NCI-H774 (cell line): ENCODE data around the gene TMEM222.
A peak's percentile ranks its signal among the peaks of the same experiment; 100 is the strongest.

Experiments
- DNase-seq: peaks from one replicate; lab custom pipeline; 2025; lab: John Stamatoyannopoulos, UW

Gene TMEM222

DNA sequence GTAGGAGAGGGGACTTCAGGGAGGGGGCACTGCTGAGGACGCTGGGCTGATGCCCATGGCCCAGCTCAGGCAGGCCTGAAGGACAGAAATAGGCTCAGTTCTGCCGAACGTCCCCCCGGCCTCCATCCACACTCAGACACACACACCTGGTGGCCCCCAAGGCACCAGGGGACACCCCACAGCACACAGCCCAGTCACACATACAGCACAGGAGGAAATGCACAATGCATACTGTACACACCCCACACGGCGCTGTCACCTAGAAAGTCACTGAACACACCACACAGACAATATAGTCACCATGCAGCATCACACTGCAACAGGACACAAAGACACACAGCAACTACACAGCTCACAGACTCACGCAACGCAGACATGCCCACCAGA lies 20.4 kb downstream of the TMEM222 start:
- DNase-seq, result no peak

DNA sequence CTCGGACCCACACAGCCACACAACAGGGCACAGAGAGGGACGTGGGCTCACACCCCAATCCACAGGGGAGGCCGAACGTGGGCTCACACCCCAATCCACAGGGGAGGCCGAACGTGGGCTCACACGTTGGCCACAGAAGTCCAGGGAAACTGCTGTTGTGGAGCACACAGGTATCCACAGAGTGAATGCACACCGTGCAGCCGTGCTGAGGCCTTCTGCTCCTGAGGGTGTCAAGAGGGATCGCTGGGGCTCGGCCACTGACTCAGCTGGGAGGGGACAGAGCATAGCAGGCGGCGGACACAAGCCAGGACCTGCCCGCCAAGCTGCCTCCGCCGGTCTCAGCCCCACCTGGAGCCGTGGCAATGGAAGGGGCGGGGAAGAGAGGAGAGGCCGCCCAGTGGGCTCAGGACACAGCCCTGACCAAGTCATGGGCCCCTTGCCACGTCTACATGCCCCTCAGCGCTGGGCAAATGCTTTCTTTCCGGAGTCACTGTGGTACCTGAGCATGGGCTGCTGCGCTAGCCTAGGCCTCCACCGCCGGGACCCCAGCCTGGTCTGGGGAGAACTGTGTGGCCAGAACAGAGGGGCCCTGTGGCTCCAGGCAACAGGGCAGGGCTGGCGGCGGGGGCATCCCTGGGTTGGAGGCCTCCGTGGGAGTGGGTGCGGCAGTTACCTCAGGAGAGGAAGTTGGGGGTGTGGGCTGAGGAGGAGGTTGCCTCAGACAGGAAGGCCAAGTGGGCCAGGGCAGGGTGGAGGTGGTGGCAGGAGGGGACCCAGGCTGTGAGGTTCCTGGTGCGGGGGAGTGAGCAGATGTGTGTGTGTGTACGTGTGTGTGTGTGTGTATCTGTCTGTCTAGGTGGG lies 21.0 kb downstream of the TMEM222 start:
- no peak for DNase-seq

DNA sequence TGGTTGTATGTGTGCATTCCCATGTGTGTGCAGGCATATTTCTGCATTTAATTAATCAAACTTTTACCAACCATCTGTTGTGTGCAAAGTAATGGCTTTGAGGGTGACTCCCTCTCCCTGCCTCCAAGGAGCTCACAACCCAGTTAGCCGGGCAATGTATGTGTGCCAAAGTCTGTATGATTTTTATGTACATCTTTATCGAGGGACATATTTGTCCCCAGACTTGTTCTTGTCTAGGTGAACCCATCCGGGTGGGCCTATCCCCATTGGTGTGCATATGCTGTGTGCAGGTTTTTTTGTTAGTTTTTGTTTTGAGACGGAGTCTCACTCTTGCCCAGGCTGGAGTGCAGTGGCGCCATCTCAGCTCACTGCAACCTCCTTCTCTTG lies 21.7 kb downstream of the TMEM222 start:
- no peak for DNase-seq

DNA sequence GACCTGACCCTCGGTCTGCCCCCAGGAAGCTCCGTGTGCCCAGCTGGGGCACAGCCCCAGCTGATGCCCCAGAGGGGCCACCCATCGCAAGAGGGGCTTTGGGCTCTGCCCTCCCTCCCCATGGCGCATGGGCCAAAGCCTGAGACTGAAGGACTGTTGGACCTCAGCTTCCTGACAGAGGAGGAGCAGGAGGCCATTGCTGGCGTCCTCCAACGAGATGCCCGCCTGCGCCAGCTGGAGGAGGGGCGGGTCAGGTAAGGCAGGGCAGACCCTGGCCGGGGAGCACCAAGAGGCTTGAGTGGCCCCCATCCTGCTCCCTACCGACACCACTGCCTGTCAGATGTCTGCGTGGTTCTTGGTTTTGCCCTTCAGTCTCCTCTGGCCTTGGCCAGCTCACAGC lies 23.3 kb downstream of the TMEM222 start:
- no peak for DNase-seq

DNA sequence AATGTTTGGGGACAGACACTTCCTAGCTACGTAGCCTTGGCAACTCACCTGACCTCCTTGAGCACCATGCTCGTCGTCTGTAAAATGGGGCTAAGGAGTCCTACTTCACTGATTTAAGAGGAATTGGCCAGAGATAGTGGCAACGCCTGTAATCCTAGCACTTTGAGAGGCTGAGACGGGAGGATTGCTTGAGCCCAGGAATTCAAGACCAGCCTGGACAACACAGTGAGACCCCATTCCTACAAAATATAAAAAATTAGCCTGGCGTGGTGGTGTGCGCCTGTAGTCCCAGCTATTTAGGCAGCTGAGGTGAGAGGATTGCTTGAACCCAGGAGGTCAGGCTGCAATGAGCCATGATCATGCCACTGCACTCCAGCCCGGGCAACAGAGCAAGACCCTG lies 24.4 kb downstream of the TMEM222 start:
- no peak for DNase-seq

DNA sequence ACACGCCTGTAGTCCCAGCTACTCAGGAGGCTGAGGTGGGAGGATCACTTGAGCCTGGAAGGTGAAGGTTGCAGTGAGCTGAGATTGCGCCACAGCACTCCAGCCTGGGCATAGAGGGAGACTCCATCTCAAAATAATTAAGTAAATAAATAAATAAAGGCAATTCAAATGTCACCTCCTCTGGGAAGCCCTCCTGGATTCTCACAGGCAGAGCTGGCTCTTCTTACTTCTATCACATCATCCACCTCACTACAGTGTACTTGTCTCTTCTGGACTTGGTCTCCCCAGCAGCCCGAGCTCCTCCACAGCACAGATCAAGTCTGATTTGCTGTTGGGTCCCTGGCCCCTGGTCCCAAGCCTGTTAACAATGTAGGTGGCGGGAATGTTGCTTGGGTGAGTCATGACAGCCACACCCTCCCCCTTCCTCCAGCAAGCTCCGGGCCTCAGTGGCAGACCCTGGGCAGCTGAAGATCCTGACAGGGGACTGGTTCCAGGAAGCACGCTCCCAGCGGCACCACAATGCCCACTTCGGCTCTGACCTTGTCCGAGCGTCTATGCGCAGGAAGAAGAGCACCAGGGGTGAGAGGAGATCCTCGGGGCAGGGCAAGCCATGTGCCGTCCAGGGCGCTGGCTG lies 25.1 kb downstream of the TMEM222 start:
- DNase-seq, result no peak

DNA sequence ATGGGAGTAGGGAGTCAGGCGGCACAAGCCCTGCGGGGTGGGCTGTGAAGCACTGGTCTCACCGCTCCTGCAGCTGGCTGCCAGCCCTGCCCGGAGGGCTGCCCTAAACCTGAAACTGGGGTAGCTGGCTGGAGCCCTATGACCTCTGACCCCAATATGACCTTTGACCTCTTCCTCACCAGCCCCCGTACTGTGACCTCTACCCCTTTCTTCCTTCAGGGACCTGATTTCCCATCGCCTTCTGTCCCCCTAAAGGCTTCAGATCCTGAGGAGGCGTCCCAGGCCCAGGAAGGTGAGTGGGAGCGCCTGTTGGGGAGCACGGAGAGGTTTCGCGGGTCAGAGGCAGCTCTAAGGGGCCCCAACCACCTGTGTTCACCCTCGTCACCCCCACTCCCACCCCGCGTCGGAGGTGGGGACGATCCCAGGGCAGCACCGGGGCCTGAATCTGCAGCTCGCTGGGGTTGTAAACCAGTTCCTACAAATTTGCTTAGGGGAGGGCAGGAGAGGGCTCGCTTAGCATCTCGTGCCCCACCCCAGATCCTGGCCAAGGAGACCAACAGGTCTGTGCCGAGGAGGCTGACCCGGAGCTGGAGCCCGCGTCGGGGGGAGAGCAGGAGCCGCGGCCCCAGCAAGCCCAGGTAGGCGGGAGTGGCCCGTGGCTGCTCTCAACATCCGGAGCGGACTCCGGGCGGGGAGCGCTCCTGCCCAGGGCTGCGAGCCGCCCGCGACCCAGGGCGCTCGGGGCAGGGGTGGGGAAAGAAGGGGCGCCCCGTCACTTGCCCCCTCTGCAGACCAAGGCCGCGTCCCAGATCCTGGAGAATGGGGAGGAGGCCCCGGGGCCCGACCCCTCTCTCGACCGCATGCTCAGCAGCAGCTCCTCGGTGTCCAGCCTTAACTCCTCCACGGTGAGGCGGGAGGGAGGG lies 27.2 kb downstream of the TMEM222 start:
- peak; percentile 25 for DNase-seq

DNA sequence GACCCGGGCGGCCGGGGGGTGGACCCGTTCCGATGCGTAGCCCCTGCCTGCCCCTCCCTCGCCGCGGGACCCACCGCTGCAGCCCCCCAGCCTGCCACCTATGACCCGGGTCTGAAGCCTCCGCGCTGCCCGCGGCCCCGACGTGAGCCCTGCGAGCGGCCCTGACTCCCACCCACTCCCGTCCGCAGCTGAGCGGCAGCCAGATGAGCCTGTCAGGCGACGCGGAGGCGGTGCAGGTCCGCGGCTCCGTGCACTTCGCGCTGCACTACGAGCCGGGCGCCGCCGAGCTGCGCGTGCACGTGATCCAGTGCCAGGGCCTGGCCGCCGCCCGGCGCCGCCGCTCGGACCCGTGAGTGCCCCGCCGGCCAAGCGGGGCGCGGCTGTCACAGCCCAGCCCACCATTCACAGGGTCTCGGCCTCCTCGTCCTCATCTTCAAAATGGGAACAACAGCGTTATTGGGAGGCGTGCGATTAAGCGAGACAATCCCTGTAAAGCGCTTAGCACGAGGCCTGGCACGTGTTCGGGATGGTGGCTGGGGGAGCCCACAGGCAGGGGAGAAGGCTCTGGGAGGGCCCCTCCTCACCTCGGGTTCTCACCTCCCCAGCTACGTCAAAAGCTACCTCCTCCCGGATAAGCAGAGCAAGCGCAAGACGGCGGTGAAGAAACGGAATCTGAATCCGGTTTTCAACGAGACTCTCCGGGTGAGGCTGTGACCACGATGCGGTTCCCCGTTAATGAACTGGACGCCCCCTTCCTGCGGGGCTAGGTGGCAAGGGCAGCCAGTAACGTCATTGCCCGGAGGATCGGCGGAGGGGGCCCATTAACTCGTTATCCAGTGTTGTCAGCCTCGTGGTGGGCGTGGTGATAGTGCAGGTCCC lies 28.1 kb downstream of the TMEM222 start:
- DNase-seq, result peak; percentile 59

DNA sequence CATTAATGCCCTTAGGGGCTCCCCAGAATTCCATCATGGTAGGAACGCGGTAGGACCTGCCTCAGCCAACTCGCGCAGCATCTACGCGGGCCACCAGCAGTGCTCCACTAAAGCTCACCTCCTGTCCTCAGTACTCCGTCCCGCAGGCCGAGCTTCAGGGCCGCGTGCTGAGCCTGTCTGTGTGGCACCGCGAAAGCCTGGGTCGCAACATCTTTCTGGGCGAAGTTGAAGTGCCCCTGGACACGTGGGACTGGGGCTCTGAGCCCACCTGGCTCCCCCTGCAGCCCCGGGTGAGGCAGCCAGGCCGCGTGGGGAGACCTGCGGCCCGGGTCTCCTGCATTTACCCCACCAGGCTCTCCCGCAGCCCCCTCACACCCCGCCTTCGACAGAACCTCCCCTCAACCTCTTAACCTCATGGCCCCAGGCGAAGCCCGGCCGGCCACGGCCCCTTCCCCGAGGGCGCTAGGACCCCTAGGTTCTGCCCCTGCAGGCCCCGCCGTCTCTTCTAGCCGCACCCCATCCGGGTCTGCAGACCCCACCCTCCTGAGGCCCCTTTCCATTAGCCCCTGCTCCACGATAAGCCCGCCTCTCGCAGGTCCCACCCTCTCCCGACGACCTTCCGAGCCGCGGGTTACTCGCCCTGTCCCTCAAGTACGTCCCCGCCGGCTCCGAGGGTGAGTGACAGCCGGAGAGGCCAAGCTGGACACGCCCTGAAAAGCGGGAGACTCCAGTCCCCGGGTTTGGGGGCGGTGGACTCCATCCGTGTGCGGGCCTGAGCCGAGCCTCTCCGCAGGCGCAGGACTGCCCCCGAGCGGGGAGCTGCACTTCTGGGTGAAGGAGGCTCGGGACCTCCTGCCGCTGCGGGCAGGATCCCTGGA lies 28.9 kb downstream of the TMEM222 start:
- DNase-seq, result no peak

DNA sequence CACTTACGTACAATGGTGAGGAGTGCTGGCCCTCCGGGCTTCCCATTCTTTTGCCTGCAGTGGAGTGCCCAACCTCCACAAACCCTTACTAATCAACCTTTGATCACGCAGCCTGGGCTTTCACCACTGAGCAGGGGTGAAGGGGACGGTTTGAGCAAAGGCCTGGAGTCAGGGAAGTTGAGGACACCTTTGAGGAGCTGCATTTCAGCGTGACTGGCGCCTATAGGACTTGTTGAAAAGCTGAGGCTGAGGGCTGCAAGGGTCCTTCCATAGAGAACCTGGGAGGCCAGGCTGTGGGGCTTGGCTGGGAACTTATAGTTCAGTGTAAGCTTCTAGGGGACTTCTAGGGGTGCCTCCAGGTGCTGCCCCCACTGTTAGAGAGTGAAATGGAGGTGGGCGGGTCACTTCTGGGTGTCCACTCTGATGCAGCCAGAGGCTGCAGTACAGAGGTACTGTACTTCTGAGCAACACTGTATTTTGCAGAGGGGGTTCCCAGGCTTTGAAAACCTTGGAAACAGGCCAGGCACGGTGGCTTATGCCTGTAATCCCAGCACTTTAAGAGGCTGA lies 29.7 kb downstream of the TMEM222 start:
- DNase-seq, result no peak

DNA sequence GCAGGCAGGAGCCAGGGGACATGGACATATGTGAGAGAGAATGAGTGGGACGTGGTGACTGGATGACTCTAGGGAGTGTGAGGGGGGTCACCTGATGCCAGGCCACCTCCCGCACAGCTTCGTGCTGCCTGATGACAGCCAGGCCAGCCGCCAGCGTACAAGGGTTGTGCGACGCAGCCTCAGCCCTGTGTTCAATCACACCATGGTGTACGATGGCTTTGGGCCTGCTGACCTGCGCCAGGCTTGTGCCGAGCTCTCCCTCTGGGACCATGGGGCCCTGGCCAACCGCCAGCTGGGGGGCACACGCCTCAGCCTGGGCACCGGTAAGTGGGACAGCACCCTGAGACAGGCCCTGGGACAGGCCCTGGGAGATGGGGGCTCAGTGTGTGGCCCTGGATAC lies 31.2 kb downstream of the TMEM222 start:
- DNase-seq, result no peak

DNA sequence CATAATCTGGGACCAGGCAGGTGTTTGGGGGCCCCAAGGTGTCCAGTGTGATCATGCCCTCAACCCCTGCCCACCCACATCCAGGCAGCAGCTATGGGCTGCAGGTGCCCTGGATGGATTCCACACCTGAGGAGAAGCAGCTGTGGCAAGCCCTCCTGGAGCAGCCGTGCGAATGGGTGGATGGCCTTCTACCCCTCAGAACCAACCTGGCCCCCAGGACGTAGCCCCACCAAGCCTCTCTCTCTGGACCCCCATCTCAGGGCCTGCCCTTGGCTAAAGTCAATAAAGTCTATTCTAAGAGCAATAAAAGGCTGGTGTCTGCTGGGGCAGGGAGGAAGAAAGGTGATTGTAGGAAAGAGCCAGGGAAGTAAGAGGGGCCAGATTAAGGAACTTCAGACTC lies 31.7 kb downstream of the TMEM222 start:
- DNase-seq, result no peak

DNA sequence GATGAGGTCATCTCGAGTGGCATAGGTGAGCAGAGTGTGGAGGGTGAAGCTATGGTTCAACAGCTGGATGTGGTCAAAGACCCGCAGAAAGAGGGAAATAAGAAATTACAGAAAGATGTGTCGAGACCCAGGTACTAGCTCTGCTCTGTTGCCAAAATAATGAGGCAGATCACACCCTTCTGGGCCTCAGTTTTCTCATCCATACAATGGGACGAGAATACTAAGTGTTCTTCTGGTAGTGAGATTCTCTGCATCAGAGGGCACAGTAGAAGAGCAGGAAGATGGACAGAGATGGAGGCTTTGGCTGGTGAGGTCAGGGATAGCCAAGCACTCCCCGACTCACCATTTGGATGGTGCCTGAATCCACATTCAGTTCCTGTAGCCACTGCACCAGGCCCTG lies 33.7 kb downstream of the TMEM222 start:
- no peak for DNase-seq

DNA sequence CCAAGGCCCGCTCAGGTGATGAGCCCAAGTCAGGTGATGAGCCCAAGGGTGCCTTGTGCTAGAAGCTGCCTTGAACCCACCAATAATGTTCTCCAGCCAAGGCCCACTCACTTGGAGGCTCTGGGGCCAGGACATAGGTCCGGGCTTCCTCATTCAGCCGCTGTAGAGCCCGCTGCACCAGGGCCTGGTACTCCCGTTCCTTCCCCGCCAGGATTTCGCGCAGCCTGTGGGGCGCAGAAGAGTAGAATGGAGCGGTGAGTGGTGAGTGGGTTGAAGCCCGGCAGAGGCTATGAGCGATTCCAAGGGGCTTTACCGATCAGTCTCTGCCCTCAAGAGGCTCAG lies 34.3 kb downstream of the TMEM222 start:
- DNase-seq, result no peak

DNA sequence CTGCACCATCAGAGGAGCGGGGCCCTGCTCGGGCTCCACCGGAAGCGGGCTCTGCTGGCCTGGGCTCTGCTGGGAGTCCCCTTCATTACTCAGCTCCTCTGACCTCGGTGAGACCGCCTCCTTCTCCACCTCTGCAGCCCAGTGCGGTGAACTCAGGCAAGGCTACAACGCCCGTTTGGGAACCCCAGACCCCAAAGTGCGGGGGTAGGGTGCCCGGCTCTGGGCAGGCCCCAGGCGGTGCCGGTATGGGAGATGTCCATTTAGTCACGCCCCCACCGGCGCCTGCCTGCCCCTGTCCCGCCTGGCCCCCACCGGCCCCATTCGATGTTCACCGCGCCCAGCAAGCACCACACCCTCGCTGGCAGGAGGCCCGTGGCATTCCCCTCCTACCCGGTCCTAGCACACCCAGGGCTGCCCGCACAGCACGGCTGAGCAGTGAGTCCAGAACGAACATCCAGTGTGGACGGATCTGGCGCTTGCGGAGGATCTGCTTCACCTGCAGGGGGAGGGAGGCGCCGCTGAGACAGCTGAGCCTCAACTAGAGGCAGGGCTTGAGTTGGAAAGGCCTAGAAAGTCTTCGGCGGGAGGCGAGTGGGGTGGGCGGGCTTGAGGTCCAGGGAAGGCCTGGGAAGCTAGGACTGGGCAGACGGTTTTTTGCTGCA lies 34.8 kb downstream of the TMEM222 start:
- DNase-seq, result no peak

DNA sequence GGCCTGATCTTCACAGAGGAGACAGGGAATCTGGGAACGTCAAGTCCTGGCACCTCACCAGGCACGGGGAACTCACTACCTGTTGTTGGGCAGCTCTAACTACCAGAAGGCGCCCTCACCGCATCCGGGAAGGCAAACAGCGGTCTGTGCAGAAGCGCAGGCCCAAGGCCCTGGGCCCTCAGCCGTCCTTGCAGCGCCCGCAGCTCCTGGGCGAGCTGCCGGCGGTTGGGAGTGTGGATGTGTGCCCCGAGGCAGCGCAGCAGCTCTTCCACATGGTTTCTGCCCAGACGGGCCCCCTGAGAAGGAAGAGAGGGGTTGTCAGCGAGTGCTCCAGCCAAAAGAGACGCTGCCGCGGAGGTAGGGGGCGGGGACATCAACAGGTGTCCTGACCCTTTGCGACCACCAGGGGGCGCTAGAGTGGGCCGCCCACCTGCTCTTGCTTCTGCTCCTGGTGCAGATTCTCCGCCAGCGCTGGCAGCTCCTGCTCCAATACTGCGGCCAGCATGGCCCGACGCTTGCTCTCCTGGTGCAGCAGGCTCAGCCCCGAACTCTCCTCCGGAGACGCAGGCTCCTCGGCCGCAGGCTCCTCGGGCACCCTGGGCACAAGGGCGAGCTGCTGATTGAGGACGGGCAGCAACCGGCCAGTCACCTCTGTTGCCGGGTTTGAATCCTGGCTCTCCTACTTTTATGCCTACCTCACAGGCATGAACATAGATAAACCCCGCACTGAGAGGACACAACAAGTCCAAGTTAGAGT lies 35.5 kb downstream of the TMEM222 start:
- DNase-seq, result no peak

DNA sequence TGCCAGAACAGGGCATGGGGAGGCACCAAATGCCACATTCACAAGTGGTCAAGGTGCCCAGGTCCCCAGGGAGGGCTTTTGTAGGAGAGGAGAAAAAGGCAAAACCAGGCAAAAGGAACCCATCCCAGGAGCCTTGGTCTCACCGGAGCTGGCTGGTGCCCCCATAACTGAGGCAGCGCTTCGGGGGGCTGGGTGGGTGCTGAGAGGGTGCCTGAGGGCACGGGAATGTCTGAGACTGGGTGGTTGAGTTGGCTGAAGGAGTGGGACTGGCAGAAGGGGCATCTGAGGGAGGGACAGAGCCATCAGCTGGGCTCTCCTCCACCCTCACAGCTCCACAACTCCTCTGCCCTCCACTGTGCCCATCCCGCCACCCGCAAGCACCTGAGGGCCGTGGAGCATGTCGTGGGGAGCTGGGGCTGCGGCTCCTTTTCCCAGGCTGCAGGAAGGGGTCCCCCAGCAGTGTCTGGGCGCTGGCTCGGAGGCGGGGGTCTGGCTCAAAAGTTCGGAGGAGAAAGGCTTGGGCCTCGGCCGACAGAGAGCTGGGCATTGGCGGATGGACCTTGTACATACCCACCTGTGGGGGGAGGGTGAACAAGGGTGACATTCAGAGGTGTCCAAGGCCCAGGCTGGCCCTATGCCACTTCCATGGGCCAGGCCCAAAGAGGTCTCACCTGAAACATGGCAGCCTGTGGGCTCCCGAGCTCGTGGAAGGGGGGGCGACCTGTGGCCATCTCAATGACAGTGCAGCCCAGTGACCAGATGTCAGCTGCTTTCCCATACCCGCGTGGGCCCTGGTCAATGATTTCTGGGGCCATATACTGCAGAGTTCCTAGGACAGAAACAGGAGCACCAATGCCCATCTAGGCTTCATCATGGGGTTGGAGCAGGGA lies 36.3 kb downstream of the TMEM222 start:
- DNase-seq, result no peak

DNA sequence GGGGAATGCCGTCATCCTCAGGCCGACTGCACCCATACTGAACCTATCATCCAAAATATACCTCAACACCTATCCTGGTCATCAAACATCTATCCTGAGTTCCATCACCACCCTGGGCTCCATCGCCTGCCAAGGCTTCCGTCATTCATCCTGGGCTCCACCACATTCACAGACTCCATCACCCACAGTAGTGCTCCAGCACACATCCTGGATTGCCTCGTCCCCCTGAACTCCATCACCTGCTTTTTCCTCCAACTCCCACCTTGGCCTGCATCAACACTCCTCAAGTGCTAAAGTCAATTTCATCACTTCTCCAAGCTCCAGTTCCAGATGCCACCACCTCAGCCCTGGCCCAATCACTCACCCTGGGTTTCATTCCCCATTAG lies 37.0 kb downstream of the TMEM222 start:
- no peak for DNase-seq
